Upper lobe of left lung (tissue), 4 donors: Measurements from ENCODE around the gene EXOC3L4.

Source experiments
- CTCF ChIP-seq, 6 experiments: fragments of 450-650 bp in 4 of 6; fragments of 200-600 bp in 2 of 6; sonication (generic) in 2 of 6; IDR thresholded peaks; one replicate each; pipeline ENCODE4 v1.5.1; 2016 to 2019; ENCODE audit warnings: antibody characterized with exemption in 6 of 6
- POLR2A ChIP-seq, 4 donors: fragments of 450-650 bp; IDR thresholded peaks; one replicate each; pipeline ENCODE4 v1.5.1; 2016 to 2017; ENCODE audit warnings: antibody characterized with exemption in 4 of 4, mild to moderate bottlenecking in 2 of 4

- no peak for TF ChIP-seq CTCF (IDR thresholded peaks at IDR 0.05)
- no peak for TF ChIP-seq POLR2A (IDR thresholded peaks at IDR 0.05)
Observed at GRCh38 chr14:103058164-103059055, 36.1 kb upstream of the EXOC3L4 start.
